Limb (tissue), 2 donors: ENCODE measurements around the gene PLTP.
"Not testable (repeated sequence)": the region's sequence is repeated elsewhere in the genome, so short reads cannot be mapped to it uniquely, and the experiment has no call there.

Experiments used
- DNase-seq, 2 donors: peaks; one replicate each; pipeline ENCODE4 v3.0.0-alpha.2; 2016; ENCODE audit errors: extremely low spot score in 2 of 2

PLTP gene

DNA sequence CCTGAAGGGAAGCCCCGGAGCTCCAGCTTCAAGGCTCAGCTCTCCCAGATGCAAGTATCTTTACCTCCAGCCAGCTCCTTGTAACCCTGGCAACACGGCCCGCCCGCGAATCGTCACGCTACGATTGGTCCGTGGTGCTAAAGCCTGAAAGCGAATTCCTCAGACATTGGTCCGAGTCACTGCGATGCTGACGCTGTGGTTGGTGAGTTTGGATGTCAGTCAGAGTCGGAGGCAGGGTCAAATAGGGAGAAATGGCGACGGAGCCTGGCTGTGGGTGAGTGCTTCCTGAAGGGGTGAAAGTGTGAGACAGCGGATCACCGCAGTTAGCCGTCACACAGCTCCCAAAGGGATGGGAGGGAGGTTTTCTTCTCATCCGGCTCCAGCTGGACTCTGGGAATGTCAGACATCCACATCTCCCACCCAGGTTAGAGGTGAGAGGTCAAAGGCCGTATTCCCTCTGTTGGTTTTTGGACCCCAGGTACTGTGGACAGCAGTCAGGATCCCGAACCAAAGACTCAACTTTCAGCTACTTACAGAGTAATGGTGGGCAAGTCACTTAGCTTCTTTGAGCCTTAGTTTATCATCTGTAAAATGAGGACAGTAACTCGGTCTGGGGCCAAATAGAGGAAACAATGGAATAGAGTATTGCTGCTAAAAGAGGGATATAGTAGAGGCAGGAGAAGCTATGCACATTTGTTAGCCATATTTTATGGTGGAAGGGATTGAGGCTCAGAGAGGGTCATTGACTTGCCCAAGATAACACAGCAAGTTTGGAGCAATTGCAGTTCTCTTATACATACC is 30.8 kb downstream of the PLTP start, which contains the start of gene ZSWIM1:
Gene ZSWIM1 (plus strand): TSS at position 240 of the 801 bp plus-strand sequence. CDS start 1,366 bp downstream, outside the sequence.
- DNase-seq, result peak; percentile 98 to 99

DNA sequence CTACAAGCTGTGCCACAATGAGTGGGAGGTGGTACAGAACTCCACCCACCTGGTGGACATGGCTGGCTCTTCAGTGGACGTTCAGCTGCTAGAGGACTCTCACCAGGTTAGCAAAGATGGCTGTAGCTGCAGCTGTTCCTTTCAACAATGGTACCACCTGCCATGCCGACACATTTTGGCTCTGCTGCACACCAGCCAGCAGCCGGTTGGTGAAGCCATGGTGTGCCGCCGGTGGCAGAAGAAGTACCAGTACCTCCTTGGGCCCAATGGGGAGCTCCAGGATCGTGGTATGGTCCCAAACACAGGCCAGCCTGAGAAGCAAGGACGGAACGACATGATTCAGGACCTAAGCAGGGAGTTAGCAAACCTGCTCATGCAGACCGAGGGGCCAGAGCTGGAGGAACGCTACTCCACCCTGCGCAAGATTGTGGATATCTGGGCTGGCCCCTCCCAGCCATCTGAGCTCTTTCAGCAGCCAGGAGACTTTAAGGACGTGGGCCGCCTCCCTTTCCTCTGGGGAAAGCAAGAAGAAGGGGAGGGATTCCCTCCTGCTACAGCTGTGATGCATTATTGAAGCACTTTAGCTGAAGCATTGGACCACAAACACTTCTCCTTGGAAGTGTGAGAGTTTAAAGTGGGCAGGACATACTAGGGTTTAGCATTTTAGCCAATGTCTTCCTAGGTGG is 33.7 kb downstream of the PLTP start:
- no peak for DNase-seq

DNA sequence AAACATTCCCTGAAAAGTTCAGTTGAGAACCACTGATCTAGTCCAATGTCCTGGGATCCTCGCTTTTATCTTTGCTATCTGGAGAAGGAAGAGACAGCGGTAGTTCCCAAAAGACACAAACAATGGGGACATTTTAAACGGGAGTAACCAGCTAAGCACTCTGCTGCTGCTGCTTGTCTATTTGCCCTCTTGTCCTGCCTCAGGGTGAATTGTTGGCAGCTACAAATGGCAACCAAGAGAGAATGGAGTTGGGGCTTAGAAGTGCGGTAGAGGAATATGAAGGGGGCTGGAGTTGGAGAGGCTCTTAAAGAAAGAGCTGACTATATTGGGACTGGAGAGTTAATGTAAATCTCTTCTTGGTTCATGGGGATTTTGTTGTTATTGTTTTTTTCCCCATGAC is 37.4 kb downstream of the PLTP start:
- DNase-seq, result no peak

DNA sequence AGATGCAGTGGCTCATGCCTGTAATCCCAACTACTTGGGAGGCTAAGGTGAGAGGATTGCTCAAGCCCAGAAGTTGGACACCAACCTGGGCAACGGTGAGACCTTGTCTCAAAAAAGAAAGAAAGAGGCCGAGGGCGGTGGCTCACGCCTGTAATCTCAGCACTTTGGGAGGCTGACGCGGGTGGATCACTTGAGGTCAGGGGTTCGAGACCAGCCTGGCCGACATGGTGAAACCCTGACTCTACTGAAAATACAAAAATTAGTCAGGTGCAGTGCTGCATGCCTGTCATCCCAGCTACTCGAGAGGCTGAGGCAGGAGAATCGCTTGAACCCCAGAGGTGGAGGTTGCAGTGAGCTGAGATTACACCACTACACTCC is 37.9 kb downstream of the PLTP start:
- not testable (repeated sequence) for DNase-seq

DNA sequence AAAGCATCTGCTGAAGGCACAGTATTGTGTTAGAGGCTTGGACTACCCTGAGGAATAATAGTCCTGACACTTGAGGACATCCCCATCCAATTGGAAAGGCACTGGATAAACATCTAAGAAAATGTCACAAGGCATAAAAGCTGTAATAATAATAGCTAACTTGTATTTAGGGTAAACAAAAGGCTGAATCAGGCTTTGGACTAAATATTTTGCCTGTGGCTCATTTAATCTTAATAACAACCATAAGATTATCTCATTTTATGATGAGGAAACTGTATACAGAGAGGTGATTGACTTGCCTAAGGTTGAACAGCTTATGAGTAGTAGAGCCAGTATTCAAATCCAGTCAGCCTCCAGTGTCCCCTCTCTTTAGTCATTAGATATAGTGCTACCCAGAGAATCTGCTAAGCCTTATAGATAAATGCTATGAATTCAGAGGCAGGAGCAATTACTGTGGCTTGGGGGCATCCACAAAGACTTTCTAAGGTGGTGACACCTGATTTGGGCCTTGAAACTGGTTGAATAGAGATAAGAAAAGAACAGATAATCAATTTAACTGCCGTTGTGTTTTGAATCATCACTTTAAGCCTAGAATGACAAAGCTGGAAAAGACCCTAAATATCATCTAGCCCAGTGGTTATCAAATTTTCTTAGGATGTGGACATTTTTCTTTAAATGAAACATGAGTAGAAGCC is 38.4 kb downstream of the PLTP start:
- no peak for DNase-seq

DNA sequence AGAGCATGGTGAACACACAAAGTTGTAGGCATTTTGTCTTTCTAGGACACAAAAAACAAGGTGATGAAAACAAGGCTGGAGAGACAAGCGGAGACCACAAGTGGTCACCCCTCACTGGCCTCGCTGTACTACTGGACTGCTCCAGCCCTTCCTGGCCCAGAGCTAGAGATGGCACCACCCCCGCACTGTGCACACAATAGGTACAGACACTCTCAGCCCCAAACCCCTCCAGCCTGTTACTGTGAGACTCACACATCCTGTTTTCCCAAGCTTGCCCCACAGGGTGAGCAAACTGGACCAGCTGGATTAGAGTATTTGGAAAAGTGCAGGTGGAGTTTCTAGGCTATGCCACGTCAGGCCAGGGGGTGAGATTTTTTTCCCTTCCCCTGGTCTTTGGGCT is 39.3 kb downstream of the PLTP start:
- no peak for DNase-seq

DNA sequence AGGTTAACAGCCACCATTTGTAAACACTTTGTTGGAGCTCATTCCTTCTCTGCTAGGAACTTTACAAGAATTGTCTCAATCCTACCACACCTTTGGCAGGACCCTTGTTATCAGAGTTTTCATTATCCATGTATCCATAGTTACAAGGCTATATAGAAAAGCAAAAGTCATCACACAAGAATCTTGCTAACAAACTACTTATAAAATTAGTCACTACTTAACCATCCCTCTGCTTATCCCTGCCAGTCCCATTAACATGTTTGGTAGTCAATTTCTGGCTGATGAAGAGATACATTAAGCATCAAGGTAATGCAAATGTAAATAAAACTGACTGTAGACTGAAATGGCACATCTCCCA is 44.2 kb downstream of the PLTP start:
- DNase-seq, result no peak

DNA sequence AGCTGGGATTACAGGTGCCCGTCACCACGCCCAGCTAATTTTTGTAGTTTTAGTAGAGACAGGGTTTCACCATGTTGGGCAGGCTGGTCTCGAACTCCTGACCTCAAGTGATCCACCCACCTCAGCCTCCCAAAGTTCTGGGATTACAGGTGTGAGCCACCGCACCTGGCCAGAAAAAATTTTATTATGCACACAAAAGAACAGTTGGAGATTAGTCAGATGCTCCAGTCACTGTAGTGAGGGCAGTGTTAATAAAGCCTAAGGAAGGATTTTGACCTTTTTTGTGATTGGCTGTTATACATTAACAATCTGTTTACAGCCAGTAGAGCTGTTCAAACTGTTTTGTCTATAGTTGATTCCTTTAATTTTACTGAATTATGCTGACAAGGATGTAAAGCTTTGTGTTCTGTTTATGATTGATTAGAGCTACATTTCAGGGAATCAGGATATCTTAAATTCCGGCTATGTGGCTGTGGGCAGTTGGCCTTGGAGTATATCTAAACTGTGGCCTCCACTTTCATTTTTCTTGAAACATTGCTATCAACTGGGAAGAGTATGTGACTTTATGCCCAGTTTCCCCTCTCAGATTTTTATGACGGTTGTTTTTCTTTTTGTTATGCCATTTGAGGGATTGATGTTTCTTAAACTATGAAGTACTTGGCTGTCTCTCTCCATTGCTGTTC is 44.7 kb downstream of the PLTP start:
- no peak for DNase-seq

DNA sequence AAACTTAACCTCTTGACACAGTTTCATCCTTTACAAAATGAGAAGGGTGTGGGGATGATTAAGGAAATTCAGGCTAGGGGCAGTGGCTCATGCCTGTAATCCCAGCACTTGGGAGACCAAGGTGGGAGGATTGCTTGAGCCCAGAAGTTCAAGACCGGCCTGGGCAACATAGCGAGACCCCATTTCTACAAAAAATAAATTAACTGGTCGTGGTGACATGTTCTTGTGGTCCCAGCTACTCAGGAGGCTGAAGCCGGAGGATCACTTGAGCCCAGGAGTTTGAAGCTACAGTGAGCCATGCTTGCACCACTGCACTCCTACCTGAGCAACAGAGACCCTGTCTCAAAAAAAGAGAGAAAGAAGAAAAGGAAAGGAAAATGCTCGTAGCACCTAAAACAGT is 45.5 kb downstream of the PLTP start:
- no peak for DNase-seq

DNA sequence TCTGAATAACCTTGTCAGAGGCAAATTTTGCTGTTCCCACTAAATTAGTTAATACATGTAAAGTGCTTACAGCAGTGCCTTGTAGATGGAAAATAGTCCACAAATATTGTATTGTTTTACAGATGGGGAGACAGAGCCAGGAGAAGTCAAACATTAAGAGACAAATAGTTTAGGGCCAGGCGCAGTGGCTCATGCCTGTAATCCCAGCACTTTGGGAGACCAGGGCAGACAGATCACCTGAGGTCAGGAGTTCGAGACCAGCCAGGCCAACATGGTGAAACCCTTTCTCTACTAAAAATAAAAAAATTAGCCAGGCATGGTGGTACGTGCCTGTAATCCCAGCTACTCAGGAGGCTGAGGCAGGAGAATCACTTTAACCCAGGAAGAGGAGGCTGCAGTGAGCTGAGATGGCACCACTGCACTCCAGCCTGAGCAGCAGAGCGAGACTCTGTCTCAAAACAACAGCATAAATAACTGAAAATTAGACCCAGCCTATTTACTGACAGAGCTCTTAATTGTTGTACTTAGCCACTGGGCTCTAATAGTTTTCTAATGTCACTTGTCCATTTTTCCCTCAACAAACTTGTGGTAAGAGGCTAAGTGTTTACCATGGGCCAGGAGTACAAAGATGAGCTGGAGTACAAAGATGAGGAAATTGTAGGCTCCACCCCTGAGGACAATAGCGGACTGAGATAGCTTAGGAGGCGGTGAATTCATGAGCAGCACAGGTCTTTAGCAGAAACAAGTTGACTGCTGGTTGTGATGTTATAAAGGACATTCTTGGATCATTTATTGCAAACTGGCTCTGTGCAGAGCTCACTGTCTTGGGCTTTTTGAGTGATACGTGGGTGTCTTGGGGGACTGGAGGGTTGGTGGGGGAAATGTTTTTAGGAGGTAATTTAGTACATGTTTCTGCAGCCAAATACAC is 48.1 kb downstream of the PLTP start:
- no peak for DNase-seq

DNA sequence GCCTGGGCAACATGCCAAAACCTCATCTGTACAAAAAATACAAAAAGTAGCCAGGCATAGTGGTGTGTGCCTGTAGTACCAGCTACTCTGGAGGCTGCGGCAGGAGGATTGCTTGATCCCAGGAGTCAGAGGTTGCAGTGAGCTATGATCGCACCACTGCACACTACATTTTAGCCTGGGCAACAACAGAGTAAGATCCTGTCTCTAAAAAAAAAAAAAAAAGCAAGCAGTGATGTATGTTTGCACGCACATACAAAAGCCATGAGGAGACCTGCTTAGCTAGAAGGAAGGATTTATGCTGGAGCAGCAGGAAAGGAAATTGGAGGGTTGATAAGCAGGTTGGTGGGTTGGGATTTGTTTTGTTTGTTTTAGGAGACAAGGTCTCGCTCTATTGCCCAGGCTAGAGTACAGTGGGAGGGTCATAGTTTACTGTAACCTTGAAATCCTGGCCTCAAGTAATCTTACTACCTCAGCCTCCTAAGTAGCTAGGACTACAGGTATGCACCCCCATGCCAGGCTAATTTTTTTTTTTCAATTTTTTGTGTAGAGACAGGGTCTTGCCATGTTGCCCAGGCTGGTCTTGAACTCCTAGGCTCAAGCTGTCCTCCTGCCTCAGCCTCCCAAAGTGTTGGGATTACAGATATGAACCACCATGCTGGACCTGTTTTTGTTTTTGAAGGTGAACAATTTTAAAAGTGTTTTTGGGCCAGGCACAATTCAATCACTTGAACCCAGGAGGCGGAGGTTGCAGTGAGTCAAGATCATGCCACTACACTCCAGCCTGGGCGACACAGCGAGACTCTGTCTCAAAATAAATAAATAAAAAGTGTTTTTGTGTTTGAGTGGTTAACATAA is 50.5 kb downstream of the PLTP start:
- DNase-seq, result no peak

DNA sequence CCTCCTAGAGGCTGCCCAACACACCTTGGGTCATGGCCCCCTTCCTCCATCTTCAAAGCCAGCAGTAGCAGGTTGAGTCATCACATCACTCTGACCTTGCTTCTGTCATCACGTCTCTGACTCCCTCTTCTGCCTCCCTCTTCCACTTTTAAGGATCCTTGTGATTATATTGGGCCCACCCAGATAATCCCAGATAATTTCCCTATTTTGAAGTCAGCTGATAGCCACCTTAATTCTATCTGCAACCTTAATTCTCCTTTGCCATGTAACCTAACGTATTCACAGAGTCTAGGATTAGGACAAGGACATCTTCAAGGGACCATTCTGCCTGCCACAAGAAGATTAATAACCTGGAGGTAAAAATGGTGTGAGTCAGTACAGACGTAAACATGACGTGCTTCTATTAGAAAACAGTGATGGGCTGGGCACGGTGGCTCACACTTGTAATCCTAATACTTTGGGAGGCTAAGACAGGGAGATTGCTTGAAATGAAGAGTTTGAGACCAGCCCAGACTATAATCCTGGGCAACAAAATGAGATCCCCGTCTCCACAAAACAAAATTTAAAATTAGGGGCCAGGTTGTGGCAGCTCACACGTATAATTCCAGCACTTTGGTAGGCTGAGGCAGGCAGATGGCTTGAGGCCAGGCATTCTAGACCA is 51.3 kb downstream of the PLTP start:
- no peak for DNase-seq

DNA sequence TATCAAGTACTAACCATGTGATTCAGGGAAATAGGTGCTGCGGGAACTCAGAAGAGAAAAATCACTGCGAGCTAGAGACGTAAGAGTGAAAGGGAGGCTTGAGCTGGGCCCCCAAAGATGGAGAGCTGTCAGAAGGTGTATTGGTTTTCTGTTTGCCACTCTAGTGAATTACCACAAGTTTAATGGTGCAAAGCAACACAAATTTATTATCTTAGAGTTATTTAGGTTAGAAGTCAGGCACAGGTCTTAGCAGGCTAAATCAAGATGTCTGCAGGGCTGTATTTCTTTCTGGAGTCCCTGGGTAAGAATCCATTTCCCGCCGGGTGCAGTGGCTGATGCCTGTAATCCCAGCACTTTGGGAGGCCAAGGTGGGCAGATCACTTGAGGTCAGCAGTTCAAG is 52.0 kb downstream of the PLTP start:
- no peak for DNase-seq

DNA sequence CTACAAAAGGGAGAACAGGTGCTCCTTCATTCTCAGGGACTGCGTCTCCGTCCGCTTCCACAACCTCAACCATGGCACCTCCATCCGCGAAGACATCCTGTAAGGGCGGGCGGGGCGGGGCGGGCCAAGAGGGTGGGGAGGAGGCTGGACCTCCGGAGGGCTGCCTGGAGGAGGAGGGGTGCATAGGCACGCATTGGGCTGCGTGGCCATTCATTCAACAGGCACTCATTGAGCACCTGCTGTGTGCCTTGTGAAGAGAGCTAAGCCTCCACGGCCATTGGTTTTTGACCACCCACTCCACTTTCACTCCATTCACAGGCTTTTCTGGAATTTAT is 54.1 kb downstream of the PLTP start:
- DNase-seq, result no peak

DNA sequence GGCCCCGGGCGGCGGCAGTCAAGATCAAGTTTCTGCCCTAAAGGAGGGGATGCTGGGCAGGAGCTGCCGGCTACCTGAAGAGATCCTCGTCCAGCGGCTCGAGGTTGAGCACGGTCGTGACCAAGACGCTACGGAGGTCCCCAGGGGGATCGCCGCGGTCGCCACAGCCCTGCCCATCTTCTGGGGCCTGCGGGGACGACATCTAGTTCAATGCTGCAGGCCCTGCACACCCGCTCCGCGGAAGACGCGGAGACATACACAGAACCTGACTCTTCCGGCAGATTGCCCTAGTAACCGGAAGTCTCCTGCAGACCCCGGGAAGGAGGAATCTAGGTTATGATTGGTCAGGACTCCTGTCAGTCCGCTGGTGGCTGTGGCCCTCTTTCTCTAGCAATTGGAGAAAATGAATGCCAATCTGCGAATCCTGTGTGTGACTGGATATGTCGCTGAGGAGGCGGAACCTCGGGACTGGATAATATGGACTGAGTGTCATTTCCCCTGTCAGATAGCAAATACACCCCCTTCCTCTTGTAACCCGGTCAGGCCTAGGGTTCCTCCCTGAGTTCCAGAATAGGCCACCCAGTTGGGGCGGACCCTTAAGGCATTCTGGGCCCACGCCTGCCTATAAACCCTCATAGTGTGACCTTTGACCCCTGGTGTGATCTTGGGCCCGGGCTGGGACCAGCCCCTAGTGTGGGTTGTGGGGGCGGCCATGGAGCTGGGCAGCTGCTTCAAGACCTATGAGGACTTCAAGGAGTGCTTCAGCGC is 54.7 kb downstream of the PLTP start, which contains the start of the genes ACOT8 and ZSWIM3:
Gene ACOT8 (minus strand): TSS at position 279 of the 768 bp plus-strand sequence. CDS start 77 bp downstream, at position 202.
Gene ZSWIM3 (plus strand): TSS at position 501 of the 768 bp plus-strand sequence. CDS start 212 bp downstream, at position 713.
- DNase-seq, result peak; percentile 94 to 99

DNA sequence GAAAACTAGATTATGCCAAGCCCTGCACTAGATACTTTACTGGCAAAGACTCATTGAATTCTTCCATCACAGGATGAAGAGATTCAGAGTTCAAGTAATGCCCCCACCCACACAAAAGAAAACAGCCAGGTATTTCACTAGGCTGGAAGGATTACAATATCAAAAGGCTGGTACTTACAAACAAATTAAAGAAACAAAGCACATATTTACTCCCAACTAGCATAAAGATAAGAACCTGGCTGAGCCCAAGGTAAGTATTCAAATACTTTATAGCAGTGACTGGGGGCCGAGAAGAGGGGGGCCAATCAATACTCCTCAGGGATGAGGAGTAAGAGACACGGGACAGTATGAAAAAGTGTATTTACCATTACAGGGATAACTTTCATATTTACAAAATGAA is 58.5 kb downstream of the PLTP start:
- DNase-seq, result no peak

DNA sequence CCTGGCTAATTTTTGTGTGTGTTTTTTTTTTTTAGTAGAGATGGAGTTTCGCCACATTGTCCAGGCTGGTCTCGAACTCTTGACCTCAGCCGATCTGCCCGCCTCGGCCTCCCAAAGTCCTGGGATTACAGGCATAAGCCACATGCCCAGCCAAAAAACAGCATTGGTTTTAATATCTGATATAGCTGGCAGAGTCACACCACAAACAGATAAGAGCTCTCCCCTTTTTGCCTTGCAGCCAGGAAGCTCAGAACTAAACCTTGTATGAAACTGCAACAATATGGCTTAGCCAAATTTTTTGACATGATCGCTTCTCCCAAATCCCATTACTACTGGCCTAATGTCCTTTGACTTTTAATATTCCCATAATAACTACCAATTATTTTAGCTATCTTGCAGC is 59.6 kb downstream of the PLTP start:
- no peak for DNase-seq

DNA sequence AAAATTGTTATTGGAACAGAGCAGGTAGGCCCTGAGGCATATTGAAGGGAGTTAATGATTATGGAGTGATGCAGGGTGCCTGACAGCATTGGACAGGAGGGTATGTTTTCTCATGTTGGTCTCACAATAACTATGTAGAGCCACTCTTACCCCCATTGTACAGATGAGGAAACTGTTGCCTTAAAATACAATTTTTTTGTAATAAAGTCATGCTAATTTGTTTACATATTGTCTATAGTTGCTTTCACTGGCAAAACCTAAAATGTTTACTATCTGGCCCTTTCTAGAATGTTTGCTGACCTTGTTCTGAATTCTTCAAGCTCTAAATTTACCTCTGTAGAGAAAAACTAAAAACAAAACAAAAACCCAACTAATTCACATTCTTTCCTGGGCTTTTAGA is 60.5 kb downstream of the PLTP start:
- DNase-seq, result no peak
